OCI-LY1 (cell line): Measurements from ENCODE around the gene TXNRD2.

Experiments used
- EZH2 ChIP-seq: fragments of 200-600 bp; sonication (generic), shearing (Covaris generic); IDR thresholded peaks from 2 replicates; pipeline ENCODE4 v1.8.0; 2017; ENCODE audit warnings: borderline replicate concordance, mixed run types, mild to moderate bottlenecking, antibody characterized with exemption, low read length, moderate library complexity, mixed read lengths
- TF ChIP-seq, protein P1 (sequence below): fragments of 200-600 bp; sonication (generic), shearing (Covaris generic); IDR thresholded peaks from 2 replicates; pipeline ENCODE4 v1.5.1; 2017; ENCODE audit warnings: mild to moderate bottlenecking, antibody characterized with exemption, low read length, moderate library complexity, mixed read lengths

DNA sequence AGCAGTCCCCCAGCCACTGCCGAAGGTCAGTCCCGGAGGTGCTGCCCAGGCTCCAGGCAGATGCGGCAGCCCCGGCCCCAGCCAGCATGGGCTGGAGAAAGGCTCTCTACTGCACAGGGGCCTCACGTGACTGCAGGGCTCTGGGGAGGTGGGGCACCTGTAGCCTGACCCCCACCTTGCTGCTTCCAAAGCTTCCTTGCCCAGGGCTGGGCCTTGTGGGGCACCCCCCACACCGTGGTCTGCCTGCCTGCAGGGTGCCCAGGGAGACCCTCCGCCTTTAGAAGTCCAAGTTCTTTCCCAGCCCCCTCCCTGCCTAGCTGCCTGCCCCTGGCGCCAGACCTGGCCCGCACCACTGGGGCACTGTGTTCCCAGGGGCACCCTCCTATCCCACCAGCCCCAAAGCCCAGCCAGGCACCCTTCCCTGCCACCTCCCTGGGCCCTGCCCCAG lies 28.4 kb upstream of the TXNRD2 start:
- TF ChIP-seq EZH2, result no peak
- TF ChIP-seq, protein P1, sequence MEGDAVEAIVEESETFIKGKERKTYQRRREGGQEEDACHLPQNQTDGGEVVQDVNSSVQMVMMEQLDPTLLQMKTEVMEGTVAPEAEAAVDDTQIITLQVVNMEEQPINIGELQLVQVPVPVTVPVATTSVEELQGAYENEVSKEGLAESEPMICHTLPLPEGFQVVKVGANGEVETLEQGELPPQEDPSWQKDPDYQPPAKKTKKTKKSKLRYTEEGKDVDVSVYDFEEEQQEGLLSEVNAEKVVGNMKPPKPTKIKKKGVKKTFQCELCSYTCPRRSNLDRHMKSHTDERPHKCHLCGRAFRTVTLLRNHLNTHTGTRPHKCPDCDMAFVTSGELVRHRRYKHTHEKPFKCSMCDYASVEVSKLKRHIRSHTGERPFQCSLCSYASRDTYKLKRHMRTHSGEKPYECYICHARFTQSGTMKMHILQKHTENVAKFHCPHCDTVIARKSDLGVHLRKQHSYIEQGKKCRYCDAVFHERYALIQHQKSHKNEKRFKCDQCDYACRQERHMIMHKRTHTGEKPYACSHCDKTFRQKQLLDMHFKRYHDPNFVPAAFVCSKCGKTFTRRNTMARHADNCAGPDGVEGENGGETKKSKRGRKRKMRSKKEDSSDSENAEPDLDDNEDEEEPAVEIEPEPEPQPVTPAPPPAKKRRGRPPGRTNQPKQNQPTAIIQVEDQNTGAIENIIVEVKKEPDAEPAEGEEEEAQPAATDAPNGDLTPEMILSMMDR, result no peak
